Liver (tissue), 9 donors: ENCODE results near the gene KIF5A. TPM values are rescaled to one million over a fixed set of nuclear protein-coding genes. Genes with fewer than 3 reads are reported as not detected.

Source experiments
- DNase-seq: peaks from one replicate; pipeline ENCODE4 v3.0.0-alpha.2; 2017; ENCODE audit warnings: low spot score
- H3K27ac ChIP-seq, 2 donors: one replicate each; pipeline ENCODE4 v1.7.0; 2013; ENCODE audit warnings: inconsistent platforms in 2 of 2, low read length in 2 of 2, control low read depth in 1 of 2, low read depth in 1 of 2, mild to moderate bottlenecking in 1 of 2
- H3K27me3 ChIP-seq, 4 donors: one replicate each; pipeline versions ENCODE4 v1.6.1 to v1.7.0; 2013; ENCODE audit warnings: low read length in 3 of 4, inconsistent platforms in 1 of 4, mild to moderate bottlenecking in 1 of 4, moderate library complexity in 1 of 4; ENCODE audit not compliant: control insufficient read depth in 4 of 4, insufficient read depth in 4 of 4
- H3K36me3 ChIP-seq, 4 donors: one replicate each; pipeline versions ENCODE4 v1.6.1 to v1.7.0; 2013; ENCODE audit warnings: low read length in 3 of 4, mild to moderate bottlenecking in 3 of 4, low read depth in 1 of 4, moderate library complexity in 1 of 4; ENCODE audit not compliant: control insufficient read depth in 4 of 4, insufficient read depth in 3 of 4
- H3K4me1 ChIP-seq, 4 donors: one replicate each; pipeline versions ENCODE4 v1.6.1 to v1.7.0; 2013; ENCODE audit warnings: low read length in 3 of 4, mild to moderate bottlenecking in 3 of 4, moderate library complexity in 1 of 4; ENCODE audit not compliant: control insufficient read depth in 4 of 4, insufficient read depth in 4 of 4
- H3K4me3 ChIP-seq, 3 donors: one replicate each; pipeline versions ENCODE4 v1.6.1 to v1.7.0; 2013; ENCODE audit warnings: low read length in 3 of 3, control low read depth in 1 of 3, low read depth in 1 of 3, mild to moderate bottlenecking in 1 of 3
- H3K9ac ChIP-seq, 2 donors: one replicate each; pipeline ENCODE4 v1.7.0; 2013; ENCODE audit warnings: low read length in 2 of 2, mild to moderate bottlenecking in 2 of 2, moderate library complexity in 2 of 2, control low read depth in 1 of 2, low read depth in 1 of 2
- H3K9me3 ChIP-seq, 4 donors: one replicate each; pipeline versions ENCODE4 v1.6.1 to v1.7.0; 2013; ENCODE audit warnings: low read length in 3 of 4; ENCODE audit not compliant: control insufficient read depth in 4 of 4
- EGR1 ChIP-seq, 2 donors: IDR thresholded peaks; 2 replicates each; pipeline ENCODE4 v1.6.1; 2016 to 2018; ENCODE audit warnings: antibody characterized with exemption in 2 of 2, low read depth in 2 of 2
- FOXA1 ChIP-seq: IDR thresholded peaks from 2 replicates; pipeline ENCODE4 v1.6.1; 2016; ENCODE audit warnings: antibody characterized with exemption
- FOXA2 ChIP-seq: IDR thresholded peaks from 2 replicates; pipeline ENCODE4 v1.6.1; 2016; ENCODE audit warnings: antibody characterized with exemption
- GABPA ChIP-seq, 2 donors: IDR thresholded peaks in 1 of 2; conservative IDR thresholded peaks in 1 of 2; 2 replicates each; pipeline ENCODE4 v1.6.1; 2016; ENCODE audit warnings: antibody characterized with exemption in 2 of 2, mild to moderate bottlenecking in 1 of 2, moderate library complexity in 1 of 2
- HNF4A ChIP-seq, 2 donors: conservative IDR thresholded peaks; 2 replicates each; pipeline ENCODE4 v1.6.1; 2016; ENCODE audit warnings: antibody characterized with exemption in 2 of 2, mild to moderate bottlenecking in 2 of 2
- HNF4G ChIP-seq: IDR thresholded peaks from 2 replicates; pipeline ENCODE4 v1.6.1; 2016; ENCODE audit warnings: antibody characterized with exemption
- JUND ChIP-seq, 2 donors: IDR thresholded peaks; 2 replicates each; pipeline ENCODE4 v1.6.1; 2016; ENCODE audit warnings: antibody characterized with exemption in 2 of 2
- MAX ChIP-seq: IDR thresholded peaks from 2 replicates; pipeline ENCODE4 v1.6.1; 2016; ENCODE audit warnings: antibody characterized with exemption
- NR2F2 ChIP-seq: IDR thresholded peaks from 2 replicates; pipeline ENCODE4 v1.6.1; 2016; ENCODE audit warnings: antibody characterized with exemption
- RAD21 ChIP-seq, 2 donors: IDR thresholded peaks; 2 replicates each; pipeline ENCODE4 v1.6.1; 2016; ENCODE audit warnings: antibody characterized with exemption in 2 of 2, mild to moderate bottlenecking in 2 of 2
- REST ChIP-seq: IDR thresholded peaks from 2 replicates; pipeline ENCODE4 v1.6.1; 2016; ENCODE audit warnings: antibody characterized with exemption, mild to moderate bottlenecking
- RXRA ChIP-seq, 2 donors: IDR thresholded peaks; 2 replicates each; pipeline ENCODE4 v1.6.1; 2017 to 2018; ENCODE audit warnings: antibody characterized with exemption in 2 of 2, mild to moderate bottlenecking in 1 of 2
- SP1 ChIP-seq: IDR thresholded peaks from 2 replicates; pipeline ENCODE4 v1.6.1; 2018; ENCODE audit warnings: antibody characterized with exemption, mild to moderate bottlenecking
- TAF1 ChIP-seq: conservative IDR thresholded peaks from 2 replicates; pipeline ENCODE4 v1.6.1; 2016; ENCODE audit warnings: antibody characterized with exemption, mild to moderate bottlenecking
- YY1 ChIP-seq: IDR thresholded peaks from 2 replicates; pipeline ENCODE4 v1.6.1; 2016; ENCODE audit warnings: antibody characterized with exemption, mild to moderate bottlenecking
- WGBS: extraction: QIAGEN DNeasy Blood & Tissue Kit; methylation state at CpG from one replicate; pipeline ENCODE4 v1.1.7; 2013; 5-methylcytosine and 5-hydroxymethylcytosine counted together
- polyA plus RNA-seq, 2 donors: library from polyadenylated mRNA; stranded (reverse) in 1 of 2; unstranded in 1 of 2; fragments of 200-250 nt in 1 of 2; fragments of >200 nt in 1 of 2; fragmentation: Nextera tagmentation in 1 of 2; extraction: Ambion mirVana in 1 of 2; gene quantifications; one replicate each; pipeline versions ENCODE4 v1.2.1 to v1.2.3, GENCODE V29; 2013 to 2015
- total RNA-seq, 2 donors: library from RNA; depleted of rRNA; stranded (reverse); fragments of >200 nt; gene quantifications; one replicate each; pipeline ENCODE4 v1.2.3, GENCODE V29; 2014
- TF ChIP-seq, protein P1 (sequence below): IDR thresholded peaks from 2 replicates; pipeline ENCODE4 v1.6.1; 2016; ENCODE audit warnings: antibody characterized with exemption
- TF ChIP-seq, protein P2 (sequence below): IDR thresholded peaks from 2 replicates; pipeline ENCODE4 v1.6.1; 2016; ENCODE audit warnings: antibody characterized with exemption
- TF ChIP-seq, protein P3 (sequence below): fragments of 150-350 bp; IDR thresholded peaks from 2 replicates; pipeline ENCODE4 v1.5.1; 2017; ENCODE audit warnings: improper control_type of control experiment, low read depth, low read length; ENCODE audit not compliant: missing input control
- donor health status: healthy.
- donor health status: healthy.
- donor health status: healthy.
- donor health status: healthy.
- donor health status: healthy.

Gene KIF5A
- total and polyA plus RNA-seq, 4 donors = 0.01 to 0.42 TPM; not detected in 2

- 76% methylated on average over 6 of the region's 6 CpGs for WGBS
- no peaks in the 10 kb centered on the region for H3K27me3 ChIP-seq
- H3K27ac ChIP-seq = no peak overlapping the region
- DNase-seq = no peak
- no peaks in the 10 kb centered on the region for H3K9me3 ChIP-seq
- H3K9ac ChIP-seq = no peak overlapping the region
- TF ChIP-seq SP1 = no peak
- TF ChIP-seq HNF4G = no peak
- TF ChIP-seq RAD21 (IDR thresholded peaks at IDR 0.05) = no peak
- TF ChIP-seq TAF1 = no peak
- TF ChIP-seq YY1 = no peak
- H3K4me3 ChIP-seq = no peak overlapping the region
- peaks cover 5 to 38% (median 27%) of the 10 kb centered on the region in 4 donors for H3K36me3 ChIP-seq
- no peaks in the 10 kb centered on the region for H3K4me1 ChIP-seq
Measured at GRCh38 chr12:57535764-57536596, 13.9 kb upstream of the KIF5A start.

- WGBS = 100% methylated on average over 1 of the region's 1 CpG
- H3K27ac ChIP-seq = no peak overlapping the region
- no peak for DNase-seq
- H3K27me3 ChIP-seq = no peaks in the 10 kb centered on the region
- peaks cover 5 to 33% (median 24%) of the 10 kb centered on the region in 4 donors for H3K36me3 ChIP-seq
- TF ChIP-seq GABPA (IDR thresholded peaks at IDR 0.05 in 1 of 2, conservative IDR thresholded peaks at IDR 0.05 in 1 of 2) = no peak
- H3K9me3 ChIP-seq = no peaks in the 10 kb centered on the region
- no peak overlapping the region for H3K9ac ChIP-seq
- no peak overlapping the region for H3K4me3 ChIP-seq
- no peaks in the 10 kb centered on the region for H3K4me1 ChIP-seq
Measured at GRCh38 chr12:57536597-57536942, 13.3 kb upstream of the KIF5A start.

GRCh38 chr12:57539134-57539768 lies 10.6 kb upstream of the KIF5A start:
- no peak for TF ChIP-seq JUND (IDR thresholded peaks at IDR 0.05)
- TF ChIP-seq RXRA (IDR thresholded peaks at IDR 0.05) = no peak
- TF ChIP-seq, protein P1, sequence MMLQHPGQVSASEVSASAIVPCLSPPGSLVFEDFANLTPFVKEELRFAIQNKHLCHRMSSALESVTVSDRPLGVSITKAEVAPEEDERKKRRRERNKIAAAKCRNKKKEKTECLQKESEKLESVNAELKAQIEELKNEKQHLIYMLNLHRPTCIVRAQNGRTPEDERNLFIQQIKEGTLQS = no peak
- TF ChIP-seq FOXA2 = no peak
- TF ChIP-seq MAX = no peak
- TF ChIP-seq HNF4A (conservative IDR thresholded peaks at IDR 0.05) = no peak
- no peak for TF ChIP-seq NR2F2
- no peak for TF ChIP-seq YY1
- TF ChIP-seq, protein P2, sequence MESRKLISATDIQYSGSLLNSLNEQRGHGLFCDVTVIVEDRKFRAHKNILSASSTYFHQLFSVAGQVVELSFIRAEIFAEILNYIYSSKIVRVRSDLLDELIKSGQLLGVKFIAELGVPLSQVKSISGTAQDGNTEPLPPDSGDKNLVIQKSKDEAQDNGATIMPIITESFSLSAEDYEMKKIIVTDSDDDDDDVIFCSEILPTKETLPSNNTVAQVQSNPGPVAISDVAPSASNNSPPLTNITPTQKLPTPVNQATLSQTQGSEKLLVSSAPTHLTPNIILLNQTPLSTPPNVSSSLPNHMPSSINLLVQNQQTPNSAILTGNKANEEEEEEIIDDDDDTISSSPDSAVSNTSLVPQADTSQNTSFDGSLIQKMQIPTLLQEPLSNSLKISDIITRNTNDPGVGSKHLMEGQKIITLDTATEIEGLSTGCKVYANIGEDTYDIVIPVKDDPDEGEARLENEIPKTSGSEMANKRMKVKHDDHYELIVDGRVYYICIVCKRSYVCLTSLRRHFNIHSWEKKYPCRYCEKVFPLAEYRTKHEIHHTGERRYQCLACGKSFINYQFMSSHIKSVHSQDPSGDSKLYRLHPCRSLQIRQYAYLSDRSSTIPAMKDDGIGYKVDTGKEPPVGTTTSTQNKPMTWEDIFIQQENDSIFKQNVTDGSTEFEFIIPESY = no peak
- no peak for TF ChIP-seq EGR1 (IDR thresholded peaks at IDR 0.05; ENCODE audit: low read depth in 2 of 2)
- TF ChIP-seq, protein P3, sequence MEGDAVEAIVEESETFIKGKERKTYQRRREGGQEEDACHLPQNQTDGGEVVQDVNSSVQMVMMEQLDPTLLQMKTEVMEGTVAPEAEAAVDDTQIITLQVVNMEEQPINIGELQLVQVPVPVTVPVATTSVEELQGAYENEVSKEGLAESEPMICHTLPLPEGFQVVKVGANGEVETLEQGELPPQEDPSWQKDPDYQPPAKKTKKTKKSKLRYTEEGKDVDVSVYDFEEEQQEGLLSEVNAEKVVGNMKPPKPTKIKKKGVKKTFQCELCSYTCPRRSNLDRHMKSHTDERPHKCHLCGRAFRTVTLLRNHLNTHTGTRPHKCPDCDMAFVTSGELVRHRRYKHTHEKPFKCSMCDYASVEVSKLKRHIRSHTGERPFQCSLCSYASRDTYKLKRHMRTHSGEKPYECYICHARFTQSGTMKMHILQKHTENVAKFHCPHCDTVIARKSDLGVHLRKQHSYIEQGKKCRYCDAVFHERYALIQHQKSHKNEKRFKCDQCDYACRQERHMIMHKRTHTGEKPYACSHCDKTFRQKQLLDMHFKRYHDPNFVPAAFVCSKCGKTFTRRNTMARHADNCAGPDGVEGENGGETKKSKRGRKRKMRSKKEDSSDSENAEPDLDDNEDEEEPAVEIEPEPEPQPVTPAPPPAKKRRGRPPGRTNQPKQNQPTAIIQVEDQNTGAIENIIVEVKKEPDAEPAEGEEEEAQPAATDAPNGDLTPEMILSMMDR = no peak
- TF ChIP-seq SP1 = no peak
- TF ChIP-seq FOXA1 = no peak
- no peak for TF ChIP-seq RAD21 (IDR thresholded peaks at IDR 0.05)
- no peak for TF ChIP-seq TAF1
- TF ChIP-seq HNF4G = no peak
- no peak for TF ChIP-seq REST
- no peak for TF ChIP-seq GABPA (IDR thresholded peaks at IDR 0.05 in 1 of 2, conservative IDR thresholded peaks at IDR 0.05 in 1 of 2)
- WGBS = 90% methylated on average over 5 of the region's 5 CpGs
- H3K4me1 ChIP-seq = no peaks in the 10 kb centered on the region
- no peaks in the 10 kb centered on the region for H3K9me3 ChIP-seq
- no peaks in the 10 kb centered on the region for H3K27me3 ChIP-seq
- no peak overlapping the region for H3K9ac ChIP-seq
- DNase-seq = no peak
- H3K36me3 ChIP-seq = peaks cover 1 to 14% (median 7%) of the 10 kb centered on the region in 4 donors
- no peak overlapping the region for H3K4me3 ChIP-seq
- H3K27ac ChIP-seq = no peak overlapping the region
